H9 (cell line): ENCODE results near the gene DCTPP1. TPM values are rescaled to one million over a fixed set of nuclear protein-coding genes. Genes with fewer than 3 reads are reported as not detected.

Experiments
- DNase-seq: peaks from one replicate; pipeline ENCODE4 v3.0.0-alpha.2; 2017
- H2AFZ ChIP-seq: one replicate; pipeline ENCODE4 v1.6.1; 2013; ENCODE audit warnings: mild to moderate bottlenecking, low read length, control low read depth, moderate library complexity
- H2AK5ac ChIP-seq: 2 replicates; pipeline ENCODE4 v1.6.1; 2013; ENCODE audit warnings: low read length, control low read depth, mixed read lengths; ENCODE audit not compliant: insufficient read length
- H2BK120ac ChIP-seq: one replicate; pipeline ENCODE4 v1.6.1; 2013; ENCODE audit warnings: low read depth, mild to moderate bottlenecking, low read length, control low read depth, inconsistent platforms; ENCODE audit not compliant: poor library complexity, severe bottlenecking
- H2BK12ac ChIP-seq: 2 replicates; pipeline ENCODE4 v1.6.1; 2013; ENCODE audit warnings: low read length, control low read depth, mixed read lengths, low read depth; ENCODE audit not compliant: insufficient read length
- H2BK15ac ChIP-seq: 2 replicates; pipeline ENCODE4 v1.6.1; 2013; ENCODE audit warnings: low read depth, low read length, control low read depth
- H2BK20ac ChIP-seq: one replicate; pipeline ENCODE4 v1.6.1; 2013; ENCODE audit warnings: low read depth, mild to moderate bottlenecking, low read length, control low read depth, inconsistent platforms; ENCODE audit not compliant: poor library complexity, severe bottlenecking
- H2BK5ac ChIP-seq: 2 replicates; pipeline ENCODE4 v1.6.1; 2013; ENCODE audit warnings: low read length, control low read depth, mixed read lengths; ENCODE audit not compliant: insufficient read length
- H3K14ac ChIP-seq: 2 replicates; pipeline ENCODE4 v1.6.1; 2013; ENCODE audit warnings: low read length, control low read depth; ENCODE audit not compliant: insufficient read depth
- H3K18ac ChIP-seq: 2 replicates; pipeline ENCODE4 v1.6.1; 2013; ENCODE audit warnings: low read depth, mild to moderate bottlenecking, mixed read lengths, low read length, control low read depth; ENCODE audit not compliant: insufficient read length
- H3K23ac ChIP-seq: 2 replicates; pipeline ENCODE4 v1.6.1; 2013; ENCODE audit warnings: low read length, control low read depth, mixed read lengths, low read depth; ENCODE audit not compliant: insufficient read length
- H3K23me2 ChIP-seq: 2 replicates; pipeline ENCODE4 v1.6.1; 2013; ENCODE audit warnings: low read depth, mild to moderate bottlenecking, mixed read lengths, low read length, control low read depth; ENCODE audit not compliant: insufficient read length, poor library complexity, severe bottlenecking
- H3K27ac ChIP-seq: 2 replicates; pipeline ENCODE4 v1.5.1; 2013; ENCODE audit warnings: low read length, control low read depth, mixed read lengths, low read depth; ENCODE audit not compliant: insufficient read length
- H3K27me3 ChIP-seq: 2 replicates; pipeline ENCODE4 v1.6.1; 2013; ENCODE audit warnings: low read length, control low read depth, inconsistent platforms; ENCODE audit not compliant: insufficient read depth
- H3K4ac ChIP-seq: 2 replicates; pipeline ENCODE4 v1.6.1; 2013; ENCODE audit warnings: low read depth, mild to moderate bottlenecking, control low read depth, inconsistent platforms, low read length, moderate library complexity
- H3K4me1 ChIP-seq: 2 replicates; pipeline ENCODE4 v1.6.1; 2013; ENCODE audit warnings: low read length, control low read depth, inconsistent platforms; ENCODE audit not compliant: insufficient read depth
- H3K4me2 ChIP-seq: 2 replicates; pipeline ENCODE4 v1.6.1; 2013; ENCODE audit warnings: low read length, control low read depth, mixed read lengths; ENCODE audit not compliant: insufficient read length, insufficient read depth
- H3K56ac ChIP-seq: 2 replicates; pipeline ENCODE4 v1.6.1; 2013; ENCODE audit warnings: low read depth, mild to moderate bottlenecking, mixed read lengths, low read length, control low read depth; ENCODE audit not compliant: insufficient read length
- H3K79me1 ChIP-seq: 2 replicates; pipeline ENCODE4 v1.6.1; 2013; ENCODE audit warnings: low read depth, mild to moderate bottlenecking, moderate library complexity, low read length, control low read depth, inconsistent platforms; ENCODE audit not compliant: insufficient read depth, poor library complexity, severe bottlenecking
- H3K79me2 ChIP-seq: 2 replicates; pipeline ENCODE4 v1.6.1; 2013; ENCODE audit warnings: low read length, control low read depth, inconsistent platforms; ENCODE audit not compliant: insufficient read depth
- H3K9ac ChIP-seq: 2 replicates; pipeline ENCODE4 v1.6.1; 2013; ENCODE audit warnings: low read length, control low read depth, mixed read lengths; ENCODE audit not compliant: insufficient read length; ENCODE audit errors: extremely low read depth
- H3K9me3 ChIP-seq: one replicate; pipeline ENCODE4 v1.6.1; 2013; ENCODE audit warnings: low read depth, low read length, inconsistent platforms; ENCODE audit not compliant: control insufficient read depth
- H3T11ph ChIP-seq: one replicate; pipeline ENCODE4 v1.6.1; 2013; ENCODE audit warnings: mild to moderate bottlenecking, low read length, control low read depth, inconsistent platforms
- H4K20me1 ChIP-seq: one replicate; pipeline ENCODE4 v1.6.1; 2013; ENCODE audit not compliant: control insufficient read depth, insufficient read length, insufficient read depth
- H4K5ac ChIP-seq: 2 replicates; pipeline ENCODE4 v1.6.1; 2013; ENCODE audit warnings: low read depth, mild to moderate bottlenecking, mixed read lengths, low read length, control low read depth; ENCODE audit not compliant: insufficient read length
- H4K8ac ChIP-seq: replicated peaks from 2 replicates; pipeline ENCODE4 v1.6.1; 2013; ENCODE audit warnings: low read length, control low read depth, mixed read lengths, low read depth; ENCODE audit not compliant: insufficient read length
- H4K91ac ChIP-seq: 2 replicates; pipeline ENCODE4 v1.6.1; 2013; ENCODE audit warnings: low read depth, mild to moderate bottlenecking, moderate library complexity, mixed read lengths, low read length, control low read depth; ENCODE audit not compliant: insufficient read length
- H3K27ac Mint-ChIP-seq, 3 experiments: 2 replicates in 2 of 3; 3 replicates in 1 of 3; pipeline ENCODE4 v1.8.0; 2020 to 2021; ENCODE audit warnings: mixed read lengths in 3 of 3, mild to moderate bottlenecking in 1 of 3, moderate library complexity in 1 of 3
- H3K27me3 Mint-ChIP-seq: 2 replicates; pipeline ENCODE4 v1.8.0; 2021; ENCODE audit warnings: low read depth, mild to moderate bottlenecking, moderate library complexity, mixed read lengths
- H3K36me3 Mint-ChIP-seq, 3 experiments: 2 replicates in 2 of 3; 3 replicates in 1 of 3; pipeline ENCODE4 v1.8.0; 2020 to 2021; ENCODE audit warnings: low read depth in 3 of 3, mixed read lengths in 3 of 3; ENCODE audit not compliant: insufficient read depth in 1 of 3
- H3K4me1 Mint-ChIP-seq, 2 experiments: 2 replicates each; pipeline ENCODE4 v1.8.0; 2020; ENCODE audit warnings: mixed read lengths in 2 of 2
- H3K4me3 Mint-ChIP-seq, 2 experiments: 2 replicates in 1 of 2; 3 replicates in 1 of 2; pipeline ENCODE4 v1.8.0; 2020 to 2021; ENCODE audit warnings: mild to moderate bottlenecking in 2 of 2, mixed read lengths in 2 of 2, moderate library complexity in 1 of 2
- H3K9me3 Mint-ChIP-seq, 2 experiments: 2 replicates in 1 of 2; 3 replicates in 1 of 2; pipeline ENCODE4 v1.8.0; 2020; ENCODE audit warnings: mild to moderate bottlenecking in 2 of 2, mixed read lengths in 2 of 2, moderate library complexity in 1 of 2
- CTCF ChIP-seq: fragments of 200-600 bp; sonication (generic); conservative IDR thresholded peaks from 3 replicates; pipeline ENCODE4 v1.8.0; 2021; ENCODE audit warnings: antibody characterized with exemption, mild to moderate bottlenecking
- WGBS: extraction: QIAGEN DNeasy Blood & Tissue Kit; methylation state at CpG from one replicate; pipeline ENCODE4 v1.1.7; 2013; ENCODE audit warnings: missing lambda C conversion rate, low lambda C conversion rate, mixed read lengths; ENCODE audit not compliant: insufficient read length; ENCODE audit errors: extremely low coverage; 5-methylcytosine and 5-hydroxymethylcytosine counted together
- total RNA-seq: library from RNA; stranded (reverse); gene quantifications from 2 replicates; pipeline ENCODE4 v1.2.1, GENCODE V29; 2021

The DCTPP1 gene
- total RNA-seq, 1 experiment from 2014 or later, result 78.3 TPM

GRCh38 chr16:30437511-30438046 is 7.7 kb upstream of the DCTPP1 start:
- Histone ChIP-seq H3K18ac (no peak overlapping the region), H3K9me3 (no peaks in the 10 kb centered on the region), H3K79me1 (no peaks in the 10 kb centered on the region), H2BK15ac (no peak overlapping the region), H3K23ac (no peak overlapping the region), H2AK5ac (no peak overlapping the region), H4K5ac (no peak overlapping the region), H2AFZ (no peak overlapping the region), H4K91ac (no peak overlapping the region), H2BK120ac (no peak overlapping the region), H3K4ac (no peak overlapping the region), H3T11ph (no peak overlapping the region), H3K9ac (no peak overlapping the region), H4K8ac (no peak overlapping the region), H3K27ac (no peak overlapping the region), H4K20me1 (no peaks in the 10 kb centered on the region), H3K56ac (no peak overlapping the region), H3K4me1 (no peaks in the 10 kb centered on the region), H3K4me2 (no peak overlapping the region), H2BK20ac (no peak overlapping the region), H3K27me3 (no peaks in the 10 kb centered on the region), H2BK12ac (no peak overlapping the region), H3K23me2 (no peaks in the 10 kb centered on the region), H2BK5ac (no peak overlapping the region), H3K14ac (no peak overlapping the region), H3K79me2 (no peaks in the 10 kb centered on the region)
- no peak for TF ChIP-seq CTCF
- WGBS, result no CpG with 5 or more reads among the region's 3 CpGs
- Mint-ChIP-seq H3K27me3 (peaks cover 37% of the 10 kb centered on the region), H3K9me3 (no peaks in the 10 kb centered on the region; a peak in 1 of 5 replicates), H3K4me3 (no peak overlapping the region), H3K4me1 (peaks cover 4 to 5% of the 10 kb centered on the region in 2 experiments; a peak in 3 of 4 replicates), H3K36me3 (no peaks in the 10 kb centered on the region; a peak in 1 of 7 replicates), H3K27ac (no peak overlapping the region; a peak in 1 of 7 replicates)
- DNase-seq, result no peak
